Measurements from ENCODE around the gene CNTNAP2. TPM values are rescaled to one million over a fixed set of nuclear protein-coding genes. Genes with fewer than 3 reads are reported as not detected.

The CNTNAP2 gene
- total and polyA plus RNA-seq, 2 donors (not counting 1 experiment from before 2014, with no cell fraction given): not detected

GRCh38 chr7:147653456-147653855 is 1536.9 kb downstream of the CNTNAP2 start:
- no peaks in the 10 kb centered on the region for H3K4me1 ChIP-seq (ENCODE audit: control insufficient read depth, extremely low read depth, insufficient read depth, low read length)
- H3K36me3 ChIP-seq (ENCODE audit: control insufficient read depth, insufficient read depth, low read length): no peaks in the 10 kb centered on the region
- no peak overlapping the region for H3K4me3 ChIP-seq (replicated peaks in 1 of 4; ENCODE audit: control extremely low read depth in 1 of 4, insufficient read depth in 1 of 4, low read depth in 3 of 4, low read length in 4 of 4)
- no peak overlapping the region for H3K27ac ChIP-seq (ENCODE audit: insufficient read depth, low read length)
- H3K9ac ChIP-seq (ENCODE audit: insufficient read depth, low read length): no peak overlapping the region
- TF ChIP-seq EZH2 (IDR thresholded peaks at IDR 0.05; ENCODE audit: low read length, missing control alignments) (no peak), CTCF (conservative IDR thresholded peaks at IDR 0.05 in 1 of 2, IDR thresholded peaks at IDR 0.05 in 1 of 2; ENCODE audit: low read depth in 1 of 2, low read length in 2 of 2) (no peak)
- H3K79me2 ChIP-seq (ENCODE audit: control insufficient read depth, insufficient read depth, low read length): no peaks in the 10 kb centered on the region
- no peak overlapping the region for H3K4me2 ChIP-seq (ENCODE audit: extremely low read depth, insufficient read depth, low read length)
- no peaks in the 10 kb centered on the region for H3K27me3 ChIP-seq (ENCODE audit: control insufficient read depth, insufficient read depth, low read length)
- no peak for DNase-seq (ENCODE audit: low read depth in 2 of 2)
- H3K9me3 ChIP-seq (ENCODE audit: control insufficient read depth, insufficient read depth, low read depth, low read length): no peaks in the 10 kb centered on the region
- no peak overlapping the region for H2AFZ ChIP-seq (ENCODE audit: low read length)
- no peaks in the 10 kb centered on the region for H4K20me1 ChIP-seq (ENCODE audit: control insufficient read depth, extremely low read depth, insufficient read depth, low read length)

- Histone ChIP-seq H3K79me2 (ENCODE audit: control insufficient read depth, insufficient read depth, low read length) (no peaks in the 10 kb centered on the region), H3K27ac (ENCODE audit: insufficient read depth, low read length) (no peak overlapping the region)
- TF ChIP-seq CTCF (conservative IDR thresholded peaks at IDR 0.05 in 1 of 2, IDR thresholded peaks at IDR 0.05 in 1 of 2; ENCODE audit: low read depth in 1 of 2, low read length in 2 of 2) (no peak), EZH2 (IDR thresholded peaks at IDR 0.05; ENCODE audit: low read length, missing control alignments) (no peak)
Measured at GRCh38 chr7:147658392-147658967, 1541.9 kb downstream of the CNTNAP2 start.

GRCh38 chr7:147659036-147659995 is 1542.7 kb downstream of the CNTNAP2 start:
- H3K36me3 ChIP-seq (ENCODE audit: control insufficient read depth, insufficient read depth, low read length): no peaks in the 10 kb centered on the region
- no peak overlapping the region for H2AFZ ChIP-seq (ENCODE audit: low read length)
- no peak for DNase-seq (ENCODE audit: low read depth in 2 of 2)
- TF ChIP-seq EZH2 (IDR thresholded peaks at IDR 0.05; ENCODE audit: low read length, missing control alignments) (no peak), CTCF (conservative IDR thresholded peaks at IDR 0.05 in 1 of 2, IDR thresholded peaks at IDR 0.05 in 1 of 2; ENCODE audit: low read depth in 1 of 2, low read length in 2 of 2) (no peak)
- no peak overlapping the region for H3K9ac ChIP-seq (ENCODE audit: insufficient read depth, low read length)
- H3K9me3 ChIP-seq (ENCODE audit: control insufficient read depth, insufficient read depth, low read depth, low read length): no peaks in the 10 kb centered on the region
- no peak overlapping the region for H3K27ac ChIP-seq (ENCODE audit: insufficient read depth, low read length)
- no peaks in the 10 kb centered on the region for H3K4me1 ChIP-seq (ENCODE audit: control insufficient read depth, extremely low read depth, insufficient read depth, low read length)
- H3K79me2 ChIP-seq (ENCODE audit: control insufficient read depth, insufficient read depth, low read length): no peaks in the 10 kb centered on the region
- H3K4me2 ChIP-seq (ENCODE audit: extremely low read depth, insufficient read depth, low read length): no peak overlapping the region
- no peaks in the 10 kb centered on the region for H4K20me1 ChIP-seq (ENCODE audit: control insufficient read depth, extremely low read depth, insufficient read depth, low read length)
- H3K4me3 ChIP-seq (replicated peaks in 1 of 4; ENCODE audit: control extremely low read depth in 1 of 4, insufficient read depth in 1 of 4, low read depth in 3 of 4, low read length in 4 of 4): no peak overlapping the region
- H3K27me3 ChIP-seq (ENCODE audit: control insufficient read depth, insufficient read depth, low read length): no peaks in the 10 kb centered on the region

More at GRCh38 chr7:147658392-147658967, 1541.9 kb downstream of the CNTNAP2 start:
- no peaks in the 10 kb centered on the region for H3K9me3 ChIP-seq (ENCODE audit: control insufficient read depth, insufficient read depth, low read depth, low read length)
- no peak for DNase-seq (ENCODE audit: low read depth in 2 of 2)
- H4K20me1 ChIP-seq (ENCODE audit: control insufficient read depth, extremely low read depth, insufficient read depth, low read length): no peaks in the 10 kb centered on the region
- H2AFZ ChIP-seq (ENCODE audit: low read length): no peak overlapping the region
- no peak overlapping the region for H3K9ac ChIP-seq (ENCODE audit: insufficient read depth, low read length)
- H3K4me2 ChIP-seq (ENCODE audit: extremely low read depth, insufficient read depth, low read length): no peak overlapping the region
- no peaks in the 10 kb centered on the region for H3K36me3 ChIP-seq (ENCODE audit: control insufficient read depth, insufficient read depth, low read length)
- H3K27me3 ChIP-seq (ENCODE audit: control insufficient read depth, insufficient read depth, low read length): no peaks in the 10 kb centered on the region
- no peak overlapping the region for H3K4me3 ChIP-seq (replicated peaks in 1 of 4; ENCODE audit: control extremely low read depth in 1 of 4, insufficient read depth in 1 of 4, low read depth in 3 of 4, low read length in 4 of 4)
- no peaks in the 10 kb centered on the region for H3K4me1 ChIP-seq (ENCODE audit: control insufficient read depth, extremely low read depth, insufficient read depth, low read length)

Data from fibroblast of lung (primary cell).